HG03045 (cell line): Measurements from ENCODE around the gene CCL1.
"Not testable (repeated sequence)": the region's sequence is repeated elsewhere in the genome, so short reads cannot be mapped to it uniquely, and the experiment has no call there.

ENCODE experiments used
- ATAC-seq: cut with Tn5 transposase; IDR thresholded peaks from one replicate; pipeline ENCODE4 v1.9.1; 2021; ENCODE audit warnings: mild to moderate bottlenecking, moderate library complexity; ENCODE audit not compliant: unreplicated experiment

The CCL1 gene

GRCh38 chr17:34361478-34362061, 1.5 kb downstream of the CCL1 start:
- ATAC-seq = no peak

- ATAC-seq = no peak
Measured at GRCh38 chr17:34360601-34361270, 2.3 kb downstream of the CCL1 start.

GRCh38 chr17:34358631-34359030, 4.4 kb downstream of the CCL1 start:
- no peak for ATAC-seq

GRCh38 chr17:34357398-34357797, 5.6 kb downstream of the CCL1 start:
- ATAC-seq = no peak

DNA sequence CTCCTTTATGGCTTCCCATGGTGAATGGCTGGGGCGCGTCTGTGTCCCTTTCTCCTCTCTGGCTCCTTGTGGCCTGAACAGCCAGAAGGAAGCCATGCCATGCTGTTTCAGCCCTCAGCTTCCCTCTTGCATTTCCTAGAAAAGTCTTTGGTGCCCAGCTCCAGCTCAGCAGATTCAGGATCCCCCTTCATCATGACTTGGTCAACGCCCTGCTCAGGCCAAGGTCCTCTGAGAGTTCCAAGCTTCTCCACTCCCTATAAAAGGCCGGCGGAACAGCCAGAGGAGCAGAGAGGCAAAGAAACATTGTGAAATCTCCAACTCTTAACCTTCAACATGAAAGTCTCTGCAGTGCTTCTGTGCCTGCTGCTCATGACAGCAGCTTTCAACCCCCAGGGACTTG, 6.8 kb downstream of the CCL1 start, which contains the start of gene CCL13:
CCL13 (plus strand) TSS at position 287 of the 400 bp plus-strand sequence; CDS start at position 334, 47 bp downstream.
- ATAC-seq = no peak

- no peak for ATAC-seq
Measured at GRCh38 chr17:34354637-34355036, 8.4 kb downstream of the CCL1 start.

GRCh38 chr17:34352191-34352590, 10.8 kb downstream of the CCL1 start:
- ATAC-seq = no peak

DNA sequence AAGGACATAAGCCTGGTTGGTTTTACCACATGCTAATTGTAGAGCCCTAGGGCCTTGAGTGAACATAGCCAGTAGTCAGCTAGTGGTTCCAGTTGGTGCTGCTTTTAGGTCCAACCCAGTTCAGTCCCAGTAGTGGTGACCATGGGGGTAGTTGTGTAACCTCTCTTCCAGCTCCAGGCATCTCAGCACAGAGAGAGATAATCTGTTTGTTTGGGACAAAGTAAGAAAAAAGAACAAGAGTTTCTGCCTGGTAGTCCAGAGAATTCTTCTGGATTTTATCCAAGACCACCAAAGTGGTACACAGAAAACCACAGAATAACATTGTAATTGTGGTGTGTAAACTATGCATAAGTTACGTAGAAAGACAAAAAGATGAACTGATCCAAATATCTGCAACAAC, 11.9 kb downstream of the CCL1 start:
- no peak for ATAC-seq

GRCh38 chr17:34349751-34350150, 13.3 kb downstream of the CCL1 start:
- ATAC-seq = no peak

GRCh38 chr17:34347063-34347462, 16.0 kb downstream of the CCL1 start:
- no peak for ATAC-seq

DNA sequence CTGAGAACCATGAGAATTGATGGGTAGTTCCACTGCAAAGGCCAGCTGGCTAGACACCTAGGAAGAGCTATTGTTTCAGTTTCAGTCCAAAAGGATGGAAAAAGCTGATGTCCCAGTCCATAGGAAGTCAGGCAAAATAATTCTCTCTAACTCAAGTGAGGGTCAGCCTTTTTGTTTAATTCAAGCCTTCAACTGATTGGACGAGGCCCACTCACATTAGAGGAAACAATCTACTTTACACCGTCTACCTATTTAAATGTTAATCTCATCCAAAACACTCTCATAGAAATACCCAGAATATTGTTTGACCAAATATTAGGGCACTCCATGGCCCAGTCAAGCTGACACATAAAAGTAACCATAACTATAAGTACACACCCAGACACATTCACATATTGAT, 21.1 kb downstream of the CCL1 start:
- ATAC-seq = no peak

DNA sequence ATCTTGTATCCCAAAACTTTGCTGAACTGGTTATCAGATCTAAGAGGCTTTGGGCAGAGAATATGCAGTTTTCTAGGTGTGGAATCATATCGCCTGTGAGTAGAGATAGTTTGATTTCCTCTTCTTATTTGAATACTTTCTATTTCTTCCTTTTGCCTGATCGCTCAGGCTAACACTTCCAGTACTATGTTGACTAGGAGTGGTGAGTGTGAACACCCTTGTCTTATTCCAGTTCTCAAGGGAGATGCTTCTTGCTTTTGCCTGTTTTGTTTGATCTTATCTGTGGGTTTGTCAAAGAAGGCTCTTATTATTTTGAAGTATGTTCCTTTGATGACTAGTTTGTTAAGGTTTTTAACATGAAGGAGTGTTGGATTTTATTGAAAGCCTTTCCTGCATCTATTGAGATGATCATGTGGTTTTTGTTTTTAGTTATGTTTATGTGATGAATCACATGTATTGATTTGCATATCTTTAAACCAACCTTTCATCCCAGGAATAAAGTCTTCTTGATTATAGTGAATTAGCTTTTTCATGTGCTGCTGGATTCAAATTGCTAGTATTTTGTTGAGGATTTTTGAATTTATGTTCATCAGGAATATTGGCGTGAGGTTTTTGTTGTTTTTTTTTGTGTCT, 23.8 kb downstream of the CCL1 start:
- no peak for ATAC-seq

DNA sequence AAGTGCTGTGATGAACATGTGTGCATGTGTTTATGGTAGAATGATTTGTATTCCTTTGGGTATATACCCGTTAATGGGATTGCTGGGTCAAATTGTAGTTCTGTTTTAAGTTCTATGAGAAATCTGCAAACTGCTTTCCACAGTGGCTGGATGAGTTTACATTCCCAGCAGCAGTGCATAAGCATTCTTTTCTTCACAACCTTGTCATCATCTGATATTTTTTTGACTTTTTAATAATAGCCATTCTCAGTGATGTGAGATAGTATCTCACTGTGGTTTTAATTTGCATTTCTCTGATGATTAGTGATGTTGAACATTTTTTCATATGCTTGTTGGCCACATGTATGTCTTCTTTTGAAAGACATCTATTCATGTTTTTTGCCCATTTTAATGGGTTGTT, 25.3 kb downstream of the CCL1 start:
- ATAC-seq = no peak

DNA sequence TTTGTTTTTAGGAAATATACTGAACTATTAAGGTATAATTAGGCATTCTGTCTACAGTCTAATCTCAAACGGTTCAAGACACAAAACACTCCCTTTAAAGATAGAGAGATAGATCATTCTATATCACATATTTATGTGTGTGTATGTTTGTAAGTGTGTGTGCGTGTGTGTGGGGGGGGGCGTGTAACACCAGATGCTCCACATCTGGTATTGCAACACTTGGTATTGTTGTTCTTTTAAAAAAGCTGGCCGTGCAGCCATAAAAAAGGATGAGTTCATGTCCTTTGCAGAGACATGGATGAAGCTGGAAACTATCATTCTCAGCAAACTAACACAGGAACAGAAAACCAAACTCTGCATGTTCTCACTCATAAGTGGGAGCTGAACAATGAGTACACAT, 35.5 kb downstream of the CCL1 start:
- ATAC-seq = not testable (repeated sequence)

DNA sequence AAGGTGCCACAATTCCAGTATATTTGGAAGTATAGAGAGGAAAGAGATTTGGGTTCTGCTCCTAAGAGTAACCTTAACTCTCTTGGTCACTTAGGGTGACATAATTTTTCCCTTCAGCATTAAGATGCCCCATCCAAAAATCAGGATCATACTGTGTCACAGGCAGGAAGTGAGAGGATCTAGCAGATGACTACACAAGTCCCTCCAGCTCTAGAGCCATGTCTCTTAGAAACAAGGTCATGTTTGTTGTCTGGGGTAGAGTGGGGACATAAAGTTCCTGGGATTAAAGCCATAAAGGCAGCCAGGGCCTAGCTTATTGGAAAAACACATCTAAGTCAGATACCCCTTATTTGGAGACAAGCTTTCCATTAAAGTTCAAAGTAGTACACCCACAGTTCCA, 41.1 kb downstream of the CCL1 start:
- ATAC-seq = no peak

DNA sequence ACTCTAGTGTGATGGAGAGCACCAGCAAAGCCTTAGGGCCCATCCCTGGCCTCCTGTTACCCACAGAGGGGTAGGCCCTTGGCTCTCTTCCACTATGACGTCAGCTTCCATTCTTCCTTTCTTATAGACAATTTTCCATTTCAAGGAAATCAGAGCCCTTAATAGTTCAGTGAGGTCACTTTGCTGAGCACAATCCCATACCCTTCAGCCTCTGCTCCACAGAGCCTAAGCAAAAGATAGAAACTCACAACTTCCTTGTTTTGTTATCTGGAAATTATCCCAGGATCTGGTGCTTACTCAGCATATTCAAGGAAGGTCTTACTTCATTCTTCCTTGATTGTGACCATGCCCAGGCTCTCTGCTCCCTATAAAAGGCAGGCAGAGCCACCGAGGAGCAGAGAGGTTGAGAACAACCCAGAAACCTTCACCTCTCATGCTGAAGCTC, 44.0 kb downstream of the CCL1 start, which contains the start of gene CCL8:
CCL8 (plus strand) TSS at position 397 of the 445 bp plus-strand sequence. CDS start 67 bp downstream, outside the sequence.
- ATAC-seq = no peak

GRCh38 chr17:34318474-34318873, 44.6 kb downstream of the CCL1 start:
- no peak for ATAC-seq

DNA sequence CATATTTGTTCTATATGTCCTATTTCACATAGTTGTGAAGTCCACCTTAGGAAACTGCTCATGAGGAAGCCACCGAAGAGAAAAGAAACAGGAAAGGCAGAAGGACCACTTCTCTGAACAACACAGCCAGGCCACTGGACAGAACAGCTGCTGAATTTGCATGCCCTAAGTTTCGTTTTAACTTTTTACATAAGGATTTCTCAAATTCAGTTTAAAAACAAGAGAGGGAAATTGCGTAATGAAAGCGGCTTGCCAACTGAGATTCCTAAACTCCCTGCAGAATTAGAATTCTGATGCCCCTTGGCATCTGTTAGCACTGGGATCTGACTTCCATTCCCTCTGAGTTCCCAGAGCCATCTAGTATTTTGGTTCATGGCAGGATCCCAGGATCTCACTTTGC, 48.8 kb downstream of the CCL1 start:
- ATAC-seq = no peak

DNA sequence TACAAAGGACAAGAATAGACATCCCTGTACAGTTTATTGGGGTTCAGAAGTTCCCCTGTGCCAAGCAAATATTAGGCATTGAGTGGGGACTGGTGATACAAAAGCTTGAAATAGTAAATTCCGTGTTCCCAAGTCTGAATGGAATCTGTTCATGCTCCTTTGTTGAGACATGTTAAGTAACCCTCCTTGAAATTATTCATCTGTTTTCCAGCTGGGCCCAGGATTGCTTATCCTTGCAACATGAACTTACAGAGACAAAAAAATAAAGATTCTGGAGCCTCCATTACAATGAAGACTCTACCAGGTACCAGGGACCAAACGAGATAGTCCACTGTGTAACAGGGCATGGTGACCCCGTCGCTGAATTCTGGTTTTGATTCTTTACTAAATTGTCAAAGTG, 49.9 kb downstream of the CCL1 start:
- ATAC-seq = no peak

DNA sequence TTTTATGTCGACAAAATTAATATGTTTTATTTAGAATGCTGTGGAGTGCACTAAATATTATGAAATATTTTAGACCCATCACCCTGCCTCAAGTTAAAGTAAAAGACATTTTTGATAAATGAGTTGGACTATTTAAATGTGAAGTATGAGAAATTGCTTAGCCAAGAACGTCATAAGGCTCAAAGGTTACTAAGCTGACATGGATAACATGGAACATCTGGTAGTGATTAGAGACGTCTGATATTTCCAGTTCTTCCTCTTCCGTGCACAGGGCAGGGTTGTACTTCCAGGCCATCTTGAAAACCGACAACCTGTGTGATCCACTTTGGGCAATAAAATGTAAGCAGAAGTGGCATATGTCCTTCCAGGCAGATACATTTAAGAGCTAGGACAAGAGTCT, 51.0 kb downstream of the CCL1 start:
- no peak for ATAC-seq

DNA sequence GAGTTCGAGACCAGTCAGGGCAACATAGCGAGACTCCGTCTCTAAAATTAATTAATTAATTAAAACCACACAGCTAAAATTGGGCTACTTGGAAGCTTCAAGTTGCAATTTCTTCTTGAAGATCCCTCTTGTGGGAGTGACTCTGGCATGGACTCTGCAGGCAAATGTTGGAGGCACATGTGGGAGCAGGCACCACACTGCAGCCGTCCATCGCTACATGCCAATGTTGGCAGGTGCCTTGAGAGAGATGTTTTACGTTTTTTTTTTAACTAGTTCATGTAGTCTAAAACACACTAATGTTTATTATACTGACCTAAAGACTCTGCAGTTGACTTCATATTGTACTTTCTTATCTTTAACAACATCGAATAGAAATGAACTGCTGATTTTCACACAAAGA, 51.7 kb downstream of the CCL1 start:
- no peak for ATAC-seq
